IMR-90 (cell line): ENCODE results near the gene SNX5. TPM values are rescaled to one million over a fixed set of nuclear protein-coding genes. Genes with fewer than 3 reads are reported as not detected.

Experiments
- ATAC-seq: fragments of 200-7000 bp; cut with Tn5 transposase; 2 replicates; pipeline ENCODE4 v1.9.1; 2020; ENCODE audit warnings: low read depth, mild to moderate bottlenecking, moderate library complexity
- BruUV-seq: library from RNA; stranded (reverse); fragments of 400-500 nt; replicated peaks from 2 replicates; lab custom pipeline; 2021; lab: Mats Ljungman, UMichigan
- CTCF ChIA-PET: fragments of 300-600 bp; formaldehyde crosslinking; extraction: SDS; loops from one replicate; lab custom pipeline; 2021; ENCODE audit warnings: antibody characterized with exemption; lab: Yijun Ruan, JAX
- POLR2A ChIA-PET: fragments of 300-600 bp; sonication (Branson Sonifier 250); formaldehyde crosslinking; loops from one replicate; lab custom pipeline; 2022; ENCODE audit warnings: antibody characterized with exemption; ENCODE audit not compliant: unreplicated experiment; lab: Charles Lee
- DNase-seq: peaks from one replicate; pipeline ENCODE4 v3.0.0; 2013
- H2AFZ ChIP-seq: replicated peaks from 2 replicates; pipeline ENCODE3; 2013; ENCODE audit warnings: low read length, mild to moderate bottlenecking; ENCODE audit not compliant: poor library complexity
- H2AK5ac ChIP-seq: 2 replicates; pipeline ENCODE4 v1.6.1; 2013; ENCODE audit warnings: low read depth, low read length, inconsistent platforms
- H2AK9ac ChIP-seq: replicated peaks from 2 replicates; pipeline ENCODE3; 2013; ENCODE audit warnings: mild to moderate bottlenecking, low read depth, low read length, moderate library complexity; ENCODE audit not compliant: poor library complexity
- H2BK120ac ChIP-seq: 2 replicates; pipeline ENCODE4 v1.6.1; 2013; ENCODE audit warnings: low read depth, low read length, inconsistent platforms
- H2BK15ac ChIP-seq: 3 replicates; pipeline ENCODE4 v1.6.1; 2013; ENCODE audit warnings: low read depth, low read length, inconsistent platforms
- H2BK20ac ChIP-seq: 2 replicates; pipeline ENCODE4 v1.6.1; 2013; ENCODE audit warnings: low read depth, mild to moderate bottlenecking, inconsistent platforms, low read length, moderate library complexity
- H2BK5ac ChIP-seq: 2 replicates; pipeline ENCODE4 v1.6.1; 2013; ENCODE audit warnings: mild to moderate bottlenecking, low read depth, low read length, inconsistent platforms; ENCODE audit not compliant: poor library complexity, severe bottlenecking
- H3K14ac ChIP-seq: replicated peaks from 2 replicates; pipeline ENCODE4 v1.6.1; 2013; ENCODE audit warnings: low read depth, low read length, inconsistent platforms
- H3K18ac ChIP-seq: 2 replicates; pipeline ENCODE4 v1.6.1; 2013; ENCODE audit warnings: low read depth, low read length, control low read depth
- H3K23ac ChIP-seq: 2 replicates; pipeline ENCODE4 v1.6.1; 2013; ENCODE audit warnings: low read depth, low read length, inconsistent platforms
- H3K27ac ChIP-seq: 2 replicates; pipeline ENCODE4 v1.5.1; 2013; ENCODE audit warnings: mild to moderate bottlenecking, control low read depth, low read length; ENCODE audit not compliant: insufficient read depth
- H3K27me3 ChIP-seq: 2 replicates; pipeline ENCODE4 v1.6.1; 2013; ENCODE audit warnings: low read length; ENCODE audit not compliant: control insufficient read depth, insufficient read depth
- H3K36me3 ChIP-seq: 2 replicates; pipeline ENCODE4 v1.6.1; 2013; ENCODE audit warnings: low read length, mixed read lengths; ENCODE audit not compliant: control insufficient read depth, insufficient read depth
- H3K4ac ChIP-seq: 2 replicates; pipeline ENCODE4 v1.6.1; 2013; ENCODE audit warnings: low read depth, low read length, inconsistent platforms
- H3K4me1 ChIP-seq: 2 replicates; pipeline ENCODE4 v1.6.1; 2013; ENCODE audit warnings: low read length, mixed read lengths; ENCODE audit not compliant: control insufficient read depth, insufficient read depth
- H3K4me2 ChIP-seq: 2 replicates; pipeline ENCODE4 v1.6.1; 2013; ENCODE audit warnings: low read depth, mild to moderate bottlenecking, control low read depth, low read length, moderate library complexity
- H3K4me3 ChIP-seq: 2 replicates; pipeline ENCODE4 v1.5.1; 2013; ENCODE audit warnings: low read depth, mild to moderate bottlenecking, control low read depth, low read length, moderate library complexity; ENCODE audit not compliant: insufficient read depth
- H3K56ac ChIP-seq: 2 replicates; pipeline ENCODE4 v1.6.1; 2013; ENCODE audit warnings: low read length, inconsistent platforms; ENCODE audit not compliant: insufficient read depth; ENCODE audit errors: extremely low read depth
- H3K79me1 ChIP-seq, 2 experiments: 2 replicates each; pipeline ENCODE4 v1.6.1; 2013; ENCODE audit warnings: low read length in 2 of 2, inconsistent platforms in 1 of 2, low read depth in 1 of 2
- H3K9ac ChIP-seq: 2 replicates; pipeline ENCODE4 v1.6.1; 2013; ENCODE audit warnings: low read depth, low read length, control low read depth
- H3K9me1 ChIP-seq: 2 replicates; pipeline ENCODE4 v1.6.1; 2013; ENCODE audit warnings: low read length, inconsistent platforms; ENCODE audit not compliant: insufficient read depth
- H3K9me3 ChIP-seq: 2 replicates; pipeline ENCODE4 v1.6.1; 2013; ENCODE audit warnings: low read length; ENCODE audit not compliant: control insufficient read depth, insufficient read depth
- H4K20me1 ChIP-seq: 2 replicates; pipeline ENCODE4 v1.6.1; 2013; ENCODE audit warnings: low read length, inconsistent platforms; ENCODE audit not compliant: insufficient read depth
- H4K5ac ChIP-seq: 2 replicates; pipeline ENCODE4 v1.6.1; 2013; ENCODE audit warnings: mild to moderate bottlenecking, low read depth, low read length, control low read depth
- H4K8ac ChIP-seq, 2 experiments: 2 replicates each; pipeline ENCODE4 v1.6.1; 2013; ENCODE audit warnings: low read depth in 2 of 2, low read length in 2 of 2, control low read depth in 1 of 2, inconsistent platforms in 1 of 2
- H4K91ac ChIP-seq: 2 replicates; pipeline ENCODE4 v1.6.1; 2013; ENCODE audit warnings: low read depth, low read length, inconsistent platforms; ENCODE audit not compliant: insufficient read depth
- BHLHE40 ChIP-seq: fragments of 150-350 bp; IDR thresholded peaks from 2 replicates; pipeline ENCODE4 v1.6.1; 2016; ENCODE audit warnings: mild to moderate bottlenecking, low read depth, low read length
- CEBPB ChIP-seq: IDR thresholded peaks from 2 replicates; pipeline ENCODE4 v1.6.1; 2012; ENCODE audit warnings: low read depth, low read length, improper control_type of control experiment
- CHD1 ChIP-seq: IDR thresholded peaks from 2 replicates; pipeline ENCODE4 v1.6.1; 2012; ENCODE audit warnings: low read depth, low read length, improper control_type of control experiment
- FOS ChIP-seq: fragments of 150-350 bp; IDR thresholded peaks from 2 replicates; pipeline ENCODE4 v1.6.1; 2016; ENCODE audit warnings: low read depth, low read length
- MAFK ChIP-seq: IDR thresholded peaks from 2 replicates; pipeline ENCODE4 v1.6.1; 2012; ENCODE audit warnings: low read depth, low read length, improper control_type of control experiment
- MAZ ChIP-seq: IDR thresholded peaks from 2 replicates; pipeline ENCODE4 v1.6.1; 2012; ENCODE audit warnings: low read depth, mild to moderate bottlenecking, low read length, improper control_type of control experiment, moderate library complexity, borderline replicate concordance
- MXI1 ChIP-seq: IDR thresholded peaks from 2 replicates; pipeline ENCODE4 v1.6.1; 2012; ENCODE audit warnings: low read depth, mild to moderate bottlenecking, low read length, moderate library complexity, borderline replicate concordance
- NFE2L2 ChIP-seq: fragments of 150-350 bp; IDR thresholded peaks from 2 replicates; pipeline ENCODE4 v1.6.1; 2016; ENCODE audit warnings: low read depth, mild to moderate bottlenecking, low read length
- POLR2A ChIP-seq: IDR thresholded peaks from 2 replicates; pipeline ENCODE4 v1.6.1; 2012; ENCODE audit warnings: mild to moderate bottlenecking, low read depth, low read length
- RAD21 ChIP-seq: IDR thresholded peaks from 2 replicates; pipeline ENCODE4 v1.6.1; 2012; ENCODE audit warnings: low read length, improper control_type of control experiment
- RCOR1 ChIP-seq: IDR thresholded peaks from 2 replicates; pipeline ENCODE4 v1.6.1; 2012; ENCODE audit warnings: mild to moderate bottlenecking, low read length, improper control_type of control experiment; ENCODE audit not compliant: insufficient replicate concordance
- RFX5 ChIP-seq: IDR thresholded peaks from 2 replicates; pipeline ENCODE4 v1.8.0; 2012; ENCODE audit warnings: low read depth, mild to moderate bottlenecking, low read length, moderate library complexity
- SMC3 ChIP-seq: fragments of 150-350 bp; IDR thresholded peaks from 2 replicates; pipeline ENCODE4 v1.6.1; 2016; ENCODE audit warnings: low read depth, mild to moderate bottlenecking, antibody characterized with exemption, low read length, moderate library complexity
- WGBS, 2 experiments: methylation state at CpG; one replicate each; pipeline versions ENCODE4 v1.1.5 to v1.1.7; 2013; ENCODE audit warnings: missing lambda C conversion rate in 2 of 2; ENCODE audit not compliant: insufficient read length in 1 of 2; ENCODE audit errors: extremely low coverage in 2 of 2; 5-methylcytosine and 5-hydroxymethylcytosine counted together
- dilution Hi-C: fragments of 300-500 bp; cut with HindIII; formaldehyde crosslinking; loops from one replicate; pipeline ENCODE4 v1.14.3; 2018; ENCODE audit warnings: low sequenced_read_pairs; ENCODE audit not compliant: unreplicated experiment
- in situ Hi-C: fragments of 300-500 bp; cut with MboI; formaldehyde crosslinking; loops from 3 replicates; pipeline ENCODE4 v1.14.3; 2019; ENCODE audit warnings: low sequenced_read_pairs, inconsistent platforms, mixed read lengths
- intact Hi-C: fragments of 100-400 bp; cut with micrococcal nuclease; formaldehyde crosslinking; loops from 2 replicates; pipeline ENCODE4 v1.10.0; 2022
- polyA plus RNA-seq, 3 experiments: library from polyadenylated mRNA; depleted of rRNA; stranded (reverse); fragments of >200 nt; gene quantifications; 2 replicates each; pipeline ENCODE4 v1.2.3, GENCODE V29; 2012; ENCODE audit warnings: low replicate concordance in 1 of 3
- total RNA-seq: library from RNA; depleted of rRNA; stranded (reverse); fragments of >200 nt; gene quantifications from 2 replicates; pipeline ENCODE4 v1.2.3, GENCODE V29; 2012
- TF ChIP-seq, protein P1 (sequence below): fragments of 150-350 bp; IDR thresholded peaks from 2 replicates; pipeline ENCODE4 v1.6.1; 2017; ENCODE audit warnings: mild to moderate bottlenecking, antibody characterized with exemption, low read length, low read depth
- TF ChIP-seq, protein P2 (sequence below): conservative IDR thresholded peaks from 2 replicates; pipeline ENCODE4 v1.5.1; 2012; ENCODE audit warnings: mild to moderate bottlenecking, low read depth, low read length, improper control_type of control experiment

Gene SNX5
- total and polyA plus RNA-seq, 2 of the 4 experiments (the other 2 are of a cell fraction) = 65.4 to 92.8 TPM

DNA sequence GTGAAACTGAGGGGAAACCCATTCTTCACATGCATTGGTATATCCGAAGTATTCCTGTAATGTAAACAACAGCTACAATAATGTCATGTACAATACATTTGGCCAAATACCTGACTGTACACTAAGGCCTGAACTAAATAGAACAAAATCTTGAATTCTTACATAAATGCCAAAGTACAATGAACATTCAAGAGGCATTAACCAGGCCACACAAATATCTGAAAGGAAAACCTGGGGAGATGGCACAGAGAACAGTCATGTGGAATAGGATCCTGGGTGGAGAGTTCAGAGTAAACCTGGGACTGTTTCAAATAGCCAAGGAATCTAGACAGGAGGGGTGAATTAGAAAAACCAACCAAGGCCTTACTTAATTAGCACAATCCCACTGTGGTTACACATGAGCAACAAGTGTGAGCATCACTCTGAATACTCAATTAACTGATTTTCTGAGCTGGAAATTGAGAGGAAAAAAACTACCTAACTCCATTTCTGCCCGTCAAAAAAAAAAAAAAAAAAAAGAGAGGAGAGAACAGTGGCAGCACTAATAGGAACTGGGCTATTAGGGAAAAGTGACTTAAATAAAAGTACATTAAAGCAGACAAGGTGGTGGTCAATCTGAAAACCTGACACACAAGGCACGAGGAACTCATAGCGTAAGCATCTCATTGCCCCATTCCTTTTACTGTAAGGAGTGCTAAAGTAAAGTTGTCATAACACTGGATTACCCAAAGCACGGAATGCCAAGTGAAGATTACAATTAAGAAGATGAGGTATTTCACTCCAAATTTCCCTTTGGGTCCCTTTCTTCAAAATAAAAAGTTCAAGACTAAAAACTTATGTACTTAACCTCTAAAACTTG is 10.9 kb downstream of the SNX5 start:
- Histone ChIP-seq H3K4ac (peak overlapping the region; percentile 54), H3K27ac (peak overlapping the region; percentile 73; the same call in 1 of the 2 replicates), H2AFZ (no peak overlapping the region), H3K79me1 (peaks cover 13 to 68% of the 10 kb centered on the region in 2 experiments; a peak in 3 of 4 replicates), H3K4me1 (peaks cover 24% of the 10 kb centered on the region), H3K27me3 (no peaks in the 10 kb centered on the region), H4K91ac (peak overlapping the region; percentile 73), H2BK15ac (no peak overlapping the region), H3K23ac (peak overlapping the region; percentile 66; the same call in 1 of the 2 replicates), H4K8ac (0 out of 4 replicates have a peak overlapping the region, but pooled peaks of 1 of the 2 experiments have one; percentile 60), H3K9me3 (no peaks in the 10 kb centered on the region), H4K5ac (0 out of 2 replicates have a peak overlapping the region, but pooled peaks have one; percentile 4), H2AK9ac (no peak overlapping the region), H3K36me3 (peaks cover 29% of the 10 kb centered on the region), H2AK5ac (peak overlapping the region; percentile 77; the same call in 1 of the 2 replicates), H3K4me2 (peak overlapping the region; percentile 34; the same call in 1 of the 2 replicates), H4K20me1 (peaks cover 90% of the 10 kb centered on the region), H3K9me1 (peaks cover 16% of the 10 kb centered on the region), H3K18ac (peak overlapping the region; percentile 63; the same call in 1 of the 2 replicates), H2BK5ac (peak overlapping the region; percentile 42), H2BK20ac (peak overlapping the region; percentile 61; the same call in 1 of the 2 replicates), H3K4me3 (no peak overlapping the region), H3K14ac (peak overlapping the region; percentile 77; the same call in 1 of the 2 replicates), H3K9ac (no peak overlapping the region), H2BK120ac (peak overlapping the region; percentile 5), H3K56ac (peak overlapping the region; percentile 48; the same call in 1 of the 2 replicates)
- in situ Hi-C loops = no loop called here
- ATAC-seq (peak; percentile 21; the same call in 1 of the 2 replicates), DNase-seq (peak; percentile 64)
- no CpG with 5 or more reads among the region's 5 CpGs for WGBS, 2 experiments
- dilution Hi-C loops = no loop called here
- BruUV-seq = no TSS peak
- POLR2A ChIA-PET = no interaction called here
- CTCF ChIA-PET = interaction anchor here (0.6 to 1.1 kb wide), 5 partner anchors 13 to 266 kb away, joined by 3 to 5 read pairs (median 3); no protein-coding TSS in a partner anchor
- intact Hi-C loops = loop anchor here (5.0 kb wide), 1 partner anchor 320 kb away; no protein-coding TSS in a partner anchor
- TF ChIP-seq CEBPB (no peak), RFX5 (no peak), RCOR1 (no peak), FOS (no peak), NFE2L2 (no peak), SMC3 (no peak), MAZ (no peak), CHD1 (no peak), POLR2A (no peak), MAFK (no peak), MXI1 (no peak), RAD21 (no peak), BHLHE40 (no peak)
- TF ChIP-seq, protein P1, sequence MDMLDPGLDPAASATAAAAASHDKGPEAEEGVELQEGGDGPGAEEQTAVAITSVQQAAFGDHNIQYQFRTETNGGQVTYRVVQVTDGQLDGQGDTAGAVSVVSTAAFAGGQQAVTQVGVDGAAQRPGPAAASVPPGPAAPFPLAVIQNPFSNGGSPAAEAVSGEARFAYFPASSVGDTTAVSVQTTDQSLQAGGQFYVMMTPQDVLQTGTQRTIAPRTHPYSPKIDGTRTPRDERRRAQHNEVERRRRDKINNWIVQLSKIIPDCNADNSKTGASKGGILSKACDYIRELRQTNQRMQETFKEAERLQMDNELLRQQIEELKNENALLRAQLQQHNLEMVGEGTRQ = no peak
- TF ChIP-seq, protein P2, sequence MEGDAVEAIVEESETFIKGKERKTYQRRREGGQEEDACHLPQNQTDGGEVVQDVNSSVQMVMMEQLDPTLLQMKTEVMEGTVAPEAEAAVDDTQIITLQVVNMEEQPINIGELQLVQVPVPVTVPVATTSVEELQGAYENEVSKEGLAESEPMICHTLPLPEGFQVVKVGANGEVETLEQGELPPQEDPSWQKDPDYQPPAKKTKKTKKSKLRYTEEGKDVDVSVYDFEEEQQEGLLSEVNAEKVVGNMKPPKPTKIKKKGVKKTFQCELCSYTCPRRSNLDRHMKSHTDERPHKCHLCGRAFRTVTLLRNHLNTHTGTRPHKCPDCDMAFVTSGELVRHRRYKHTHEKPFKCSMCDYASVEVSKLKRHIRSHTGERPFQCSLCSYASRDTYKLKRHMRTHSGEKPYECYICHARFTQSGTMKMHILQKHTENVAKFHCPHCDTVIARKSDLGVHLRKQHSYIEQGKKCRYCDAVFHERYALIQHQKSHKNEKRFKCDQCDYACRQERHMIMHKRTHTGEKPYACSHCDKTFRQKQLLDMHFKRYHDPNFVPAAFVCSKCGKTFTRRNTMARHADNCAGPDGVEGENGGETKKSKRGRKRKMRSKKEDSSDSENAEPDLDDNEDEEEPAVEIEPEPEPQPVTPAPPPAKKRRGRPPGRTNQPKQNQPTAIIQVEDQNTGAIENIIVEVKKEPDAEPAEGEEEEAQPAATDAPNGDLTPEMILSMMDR = no peak
